ENCODE measurements around the gene SHISA7.

- TF ChIP-seq, protein P1, sequence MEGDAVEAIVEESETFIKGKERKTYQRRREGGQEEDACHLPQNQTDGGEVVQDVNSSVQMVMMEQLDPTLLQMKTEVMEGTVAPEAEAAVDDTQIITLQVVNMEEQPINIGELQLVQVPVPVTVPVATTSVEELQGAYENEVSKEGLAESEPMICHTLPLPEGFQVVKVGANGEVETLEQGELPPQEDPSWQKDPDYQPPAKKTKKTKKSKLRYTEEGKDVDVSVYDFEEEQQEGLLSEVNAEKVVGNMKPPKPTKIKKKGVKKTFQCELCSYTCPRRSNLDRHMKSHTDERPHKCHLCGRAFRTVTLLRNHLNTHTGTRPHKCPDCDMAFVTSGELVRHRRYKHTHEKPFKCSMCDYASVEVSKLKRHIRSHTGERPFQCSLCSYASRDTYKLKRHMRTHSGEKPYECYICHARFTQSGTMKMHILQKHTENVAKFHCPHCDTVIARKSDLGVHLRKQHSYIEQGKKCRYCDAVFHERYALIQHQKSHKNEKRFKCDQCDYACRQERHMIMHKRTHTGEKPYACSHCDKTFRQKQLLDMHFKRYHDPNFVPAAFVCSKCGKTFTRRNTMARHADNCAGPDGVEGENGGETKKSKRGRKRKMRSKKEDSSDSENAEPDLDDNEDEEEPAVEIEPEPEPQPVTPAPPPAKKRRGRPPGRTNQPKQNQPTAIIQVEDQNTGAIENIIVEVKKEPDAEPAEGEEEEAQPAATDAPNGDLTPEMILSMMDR (IDR thresholded peaks at IDR 0.05) = no peak
- no peak for TF ChIP-seq RFX5 (IDR thresholded peaks at IDR 0.05)
- TF ChIP-seq CBX2 (IDR thresholded peaks at IDR 0.05; ENCODE audit: borderline replicate concordance, low read depth) = no peak
- TF ChIP-seq, protein P2, sequence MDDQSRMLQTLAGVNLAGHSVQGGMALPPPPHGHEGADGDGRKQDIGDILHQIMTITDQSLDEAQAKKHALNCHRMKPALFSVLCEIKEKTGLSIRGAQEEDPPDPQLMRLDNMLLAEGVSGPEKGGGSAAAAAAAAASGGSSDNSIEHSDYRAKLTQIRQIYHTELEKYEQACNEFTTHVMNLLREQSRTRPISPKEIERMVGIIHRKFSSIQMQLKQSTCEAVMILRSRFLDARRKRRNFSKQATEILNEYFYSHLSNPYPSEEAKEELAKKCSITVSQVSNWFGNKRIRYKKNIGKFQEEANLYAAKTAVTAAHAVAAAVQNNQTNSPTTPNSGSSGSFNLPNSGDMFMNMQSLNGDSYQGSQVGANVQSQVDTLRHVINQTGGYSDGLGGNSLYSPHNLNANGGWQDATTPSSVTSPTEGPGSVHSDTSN (IDR thresholded peaks at IDR 0.05) = no peak
- TF ChIP-seq POLR2A (IDR thresholded peaks at IDR 0.05; ENCODE audit: low read length) = no peak
- no peak for TF ChIP-seq JUNB (IDR thresholded peaks at IDR 0.05)
- TF ChIP-seq MAX (IDR thresholded peaks at IDR 0.05) = no peak
- no peak for TF ChIP-seq POLR2AphosphoS2 (conservative IDR thresholded peaks at IDR 0.05; ENCODE audit: low read length)
- TF ChIP-seq, protein P3, sequence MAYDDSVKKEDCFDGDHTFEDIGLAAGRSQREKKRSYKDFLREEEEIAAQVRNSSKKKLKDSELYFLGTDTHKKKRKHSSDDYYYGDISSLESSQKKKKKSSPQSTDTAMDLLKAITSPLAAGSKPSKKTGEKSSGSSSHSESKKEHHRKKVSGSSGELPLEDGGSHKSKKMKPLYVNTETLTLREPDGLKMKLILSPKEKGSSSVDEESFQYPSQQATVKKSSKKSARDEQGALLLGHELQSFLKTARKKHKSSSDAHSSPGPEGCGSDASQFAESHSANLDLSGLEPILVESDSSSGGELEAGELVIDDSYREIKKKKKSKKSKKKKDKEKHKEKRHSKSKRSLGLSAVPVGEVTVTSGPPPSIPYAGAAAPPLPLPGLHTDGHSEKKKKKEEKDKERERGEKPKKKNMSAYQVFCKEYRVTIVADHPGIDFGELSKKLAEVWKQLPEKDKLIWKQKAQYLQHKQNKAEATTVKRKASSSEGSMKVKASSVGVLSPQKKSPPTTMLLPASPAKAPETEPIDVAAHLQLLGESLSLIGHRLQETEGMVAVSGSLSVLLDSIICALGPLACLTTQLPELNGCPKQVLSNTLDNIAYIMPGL (CRISPR knock-in tag; IDR thresholded peaks at IDR 0.05; ENCODE audit: borderline replicate concordance) = no peak
- TF ChIP-seq USF2 (IDR thresholded peaks at IDR 0.05) = no peak
- TF ChIP-seq MAFK (IDR thresholded peaks at IDR 0.05; ENCODE audit: partially characterized antibody) = no peak
- TF ChIP-seq EP300 (IDR thresholded peaks at IDR 0.05) = no peak
- TF ChIP-seq HDAC2 (IDR thresholded peaks at IDR 0.05) = no peak
- TF ChIP-seq MYC (IDR thresholded peaks at IDR 0.05; ENCODE audit: borderline replicate concordance, low read length) = no peak
Measured at GRCh38 chr19:55459551-55459949, 16.4 kb upstream of the SHISA7 start.
